ENCODE measurements around the gene CADPS.

CADPS gene

GRCh38 chr3:62525281-62525680 lies 349.9 kb downstream of the CADPS start:
- Histone ChIP-seq H3K79me2 (ENCODE audit: insufficient read depth, low read depth) (no peaks in the 10 kb centered on the region), H4K20me1 (ENCODE audit: insufficient read depth) (no peaks in the 10 kb centered on the region), H2AFZ (ENCODE audit: low read depth) (no peak overlapping the region), H3K27ac (no peak overlapping the region), H3K4me3 (IDR thresholded peaks at IDR 0.05; ENCODE audit: insufficient read depth, low read depth, low read length) (no peak overlapping the region), H3K27me3 (ENCODE audit: insufficient read depth, low read depth) (no peaks in the 10 kb centered on the region), H3K4me1 (ENCODE audit: low read depth, poor library complexity, severe bottlenecking) (no peaks in the 10 kb centered on the region), H3K36me3 (ENCODE audit: insufficient read depth) (no peaks in the 10 kb centered on the region), H3K9ac (no peak overlapping the region), H3K4me2 (no peak overlapping the region)
- TF ChIP-seq CTCF (conservative IDR thresholded peaks at IDR 0.05; ENCODE audit: low read depth, low read length) = no peak

GRCh38 chr3:62523672-62524071 lies 351.5 kb downstream of the CADPS start:
- no peak for TF ChIP-seq CTCF (conservative IDR thresholded peaks at IDR 0.05; ENCODE audit: low read depth, low read length)
- H3K4me1 ChIP-seq (ENCODE audit: low read depth, poor library complexity, severe bottlenecking) = no peaks in the 10 kb centered on the region
- H3K4me3 ChIP-seq (IDR thresholded peaks at IDR 0.05; ENCODE audit: insufficient read depth, low read depth, low read length) = no peak overlapping the region

GRCh38 chr3:62521464-62522105 lies 353.6 kb downstream of the CADPS start:
- no peaks in the 10 kb centered on the region for H3K27me3 ChIP-seq (ENCODE audit: insufficient read depth, low read depth)
- H3K27ac ChIP-seq = no peak overlapping the region
- no peak overlapping the region for H2AFZ ChIP-seq (ENCODE audit: low read depth)
- H3K36me3 ChIP-seq (ENCODE audit: insufficient read depth) = no peaks in the 10 kb centered on the region
- H3K4me1 ChIP-seq (ENCODE audit: low read depth, poor library complexity, severe bottlenecking) = no peaks in the 10 kb centered on the region
- no peak overlapping the region for H3K4me2 ChIP-seq
- no peaks in the 10 kb centered on the region for H4K20me1 ChIP-seq (ENCODE audit: insufficient read depth)
- no peaks in the 10 kb centered on the region for H3K79me2 ChIP-seq (ENCODE audit: insufficient read depth, low read depth)
- H3K4me3 ChIP-seq (IDR thresholded peaks at IDR 0.05; ENCODE audit: insufficient read depth, low read depth, low read length) = no peak overlapping the region
- TF ChIP-seq CTCF (conservative IDR thresholded peaks at IDR 0.05; ENCODE audit: low read depth, low read length) = no peak
- H3K9ac ChIP-seq = no peak overlapping the region

More at GRCh38 chr3:62523672-62524071, 351.5 kb downstream of the CADPS start:
- H3K79me2 ChIP-seq (ENCODE audit: insufficient read depth, low read depth) = no peaks in the 10 kb centered on the region
- no peaks in the 10 kb centered on the region for H3K27me3 ChIP-seq (ENCODE audit: insufficient read depth, low read depth)
- H3K4me2 ChIP-seq = no peak overlapping the region
- no peak overlapping the region for H2AFZ ChIP-seq (ENCODE audit: low read depth)
- H3K9ac ChIP-seq = no peak overlapping the region
- H4K20me1 ChIP-seq (ENCODE audit: insufficient read depth) = no peaks in the 10 kb centered on the region
- H3K36me3 ChIP-seq (ENCODE audit: insufficient read depth) = no peaks in the 10 kb centered on the region
- no peak overlapping the region for H3K27ac ChIP-seq

- no peak overlapping the region for H3K4me3 ChIP-seq (IDR thresholded peaks at IDR 0.05; ENCODE audit: insufficient read depth, low read depth, low read length)
- TF ChIP-seq CTCF (conservative IDR thresholded peaks at IDR 0.05; ENCODE audit: low read depth, low read length) = no peak
- H3K27me3 ChIP-seq (ENCODE audit: insufficient read depth, low read depth) = no peaks in the 10 kb centered on the region
- H3K9ac ChIP-seq = no peak overlapping the region
- no peaks in the 10 kb centered on the region for H4K20me1 ChIP-seq (ENCODE audit: insufficient read depth)
- H3K36me3 ChIP-seq (ENCODE audit: insufficient read depth) = no peaks in the 10 kb centered on the region
- no peak overlapping the region for H2AFZ ChIP-seq (ENCODE audit: low read depth)
- H3K79me2 ChIP-seq (ENCODE audit: insufficient read depth, low read depth) = no peaks in the 10 kb centered on the region
- H3K4me2 ChIP-seq = no peak overlapping the region
- no peak overlapping the region for H3K27ac ChIP-seq
- H3K4me1 ChIP-seq (ENCODE audit: low read depth, poor library complexity, severe bottlenecking) = no peaks in the 10 kb centered on the region
Measured at GRCh38 chr3:62503516-62503915, 371.7 kb downstream of the CADPS start.

All from KMS-11 (cell line).